Parathyroid adenoma (tissue), 2 donors: Measurements from ENCODE around the gene GPS1.

Source experiments
- H2AFZ ChIP-seq: fragments of 300-600 bp; sonication (generic); one replicate; pipeline ENCODE4 v1.7.0; 2017; ENCODE audit warnings: antibody characterized with exemption, mild to moderate bottlenecking
- H3K27ac ChIP-seq: fragments of 300-600 bp; sonication (generic); one replicate; pipeline ENCODE4 v1.7.0; 2017
- H3K27me3 ChIP-seq: fragments of 300-600 bp; sonication (generic); one replicate; pipeline ENCODE4 v1.7.0; 2017; ENCODE audit warnings: low read length; ENCODE audit not compliant: control insufficient read depth, insufficient read depth
- H3K36me3 ChIP-seq: fragments of 300-600 bp; sonication (generic); one replicate; pipeline ENCODE4 v1.7.0; 2017; ENCODE audit warnings: low read length; ENCODE audit not compliant: control insufficient read depth, insufficient read depth
- H3K4me1 ChIP-seq: fragments of 300-600 bp; sonication (generic); one replicate; pipeline ENCODE4 v1.7.0; 2017; ENCODE audit warnings: control low read depth
- H3K4me2 ChIP-seq: fragments of 300-600 bp; sonication (generic); one replicate; pipeline ENCODE4 v1.7.0; 2017; ENCODE audit warnings: low read length
- H3K4me3 ChIP-seq: fragments of 300-600 bp; sonication (generic); one replicate; pipeline ENCODE4 v1.7.0; 2017; ENCODE audit warnings: low read depth, low read length
- H3K79me2 ChIP-seq: fragments of 300-600 bp; sonication (generic); one replicate; pipeline ENCODE4 v1.7.0; 2017; ENCODE audit warnings: control low read depth
- H3K9ac ChIP-seq: fragments of 300-600 bp; sonication (generic); one replicate; pipeline ENCODE4 v1.7.0; 2017; ENCODE audit warnings: mild to moderate bottlenecking
- H3K9me3 ChIP-seq: fragments of 300-600 bp; sonication (generic); one replicate; pipeline ENCODE4 v1.7.0; 2017; ENCODE audit warnings: low read length; ENCODE audit not compliant: control insufficient read depth
- TF ChIP-seq, protein P1 (sequence below): fragments of 300-600 bp; sonication (generic); IDR thresholded peaks from one replicate; pipeline ENCODE4 v1.7.0; 2017; ENCODE audit warnings: antibody characterized with exemption, mild to moderate bottlenecking
- donor health status: primary hyperparathyroidism.

The GPS1 gene

DNA sequence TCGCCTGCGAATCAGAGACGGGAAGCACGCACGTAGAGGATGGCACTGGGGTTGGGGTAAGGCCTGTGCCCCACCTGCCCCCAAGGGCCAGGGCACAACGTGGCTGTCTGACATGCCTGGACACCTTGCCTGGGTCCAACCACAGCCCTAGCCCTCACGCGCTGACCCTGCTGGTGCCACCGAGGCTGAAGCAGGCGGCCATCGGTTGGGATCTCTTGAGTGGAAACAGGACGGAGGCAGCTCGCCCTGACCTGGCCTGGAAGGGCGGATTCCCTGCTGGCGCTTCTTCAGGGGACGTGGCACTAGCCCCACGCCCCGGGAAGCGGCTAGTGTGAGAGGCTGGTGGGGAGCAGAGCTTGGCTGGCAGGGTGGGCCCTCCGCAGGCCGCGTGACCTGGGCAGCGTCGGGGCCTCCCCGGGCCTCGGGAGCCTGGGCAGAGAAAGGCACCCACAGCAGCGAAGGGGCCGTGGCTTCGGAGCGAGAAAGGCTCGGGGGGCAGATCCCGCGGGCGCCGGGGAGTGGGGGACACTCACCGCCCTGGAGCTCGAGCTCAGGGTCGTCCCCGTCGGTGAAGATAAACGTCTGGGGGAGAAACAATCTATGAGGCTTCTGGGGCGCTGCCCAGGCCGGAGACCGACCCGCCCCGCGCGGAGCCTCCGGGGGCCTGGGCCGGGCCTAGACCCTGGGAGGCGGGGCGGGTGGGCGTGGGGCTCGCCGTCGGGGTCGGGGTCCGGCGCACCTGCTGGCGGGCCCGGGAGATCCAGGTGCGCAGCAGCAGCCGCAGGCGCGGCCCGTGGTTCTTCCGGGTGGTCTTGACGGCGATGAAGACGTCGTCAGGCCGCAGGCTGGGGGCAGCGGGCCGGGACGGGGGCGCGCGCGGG lies 697 bp upstream of the GPS1 start:
- no peaks in the 10 kb centered on the region for H3K9me3 ChIP-seq
- no peaks in the 10 kb centered on the region for H3K4me1 ChIP-seq
- no peaks in the 10 kb centered on the region for H3K27me3 ChIP-seq
- no peaks in the 10 kb centered on the region for H3K79me2 ChIP-seq
- TF ChIP-seq, protein P1, sequence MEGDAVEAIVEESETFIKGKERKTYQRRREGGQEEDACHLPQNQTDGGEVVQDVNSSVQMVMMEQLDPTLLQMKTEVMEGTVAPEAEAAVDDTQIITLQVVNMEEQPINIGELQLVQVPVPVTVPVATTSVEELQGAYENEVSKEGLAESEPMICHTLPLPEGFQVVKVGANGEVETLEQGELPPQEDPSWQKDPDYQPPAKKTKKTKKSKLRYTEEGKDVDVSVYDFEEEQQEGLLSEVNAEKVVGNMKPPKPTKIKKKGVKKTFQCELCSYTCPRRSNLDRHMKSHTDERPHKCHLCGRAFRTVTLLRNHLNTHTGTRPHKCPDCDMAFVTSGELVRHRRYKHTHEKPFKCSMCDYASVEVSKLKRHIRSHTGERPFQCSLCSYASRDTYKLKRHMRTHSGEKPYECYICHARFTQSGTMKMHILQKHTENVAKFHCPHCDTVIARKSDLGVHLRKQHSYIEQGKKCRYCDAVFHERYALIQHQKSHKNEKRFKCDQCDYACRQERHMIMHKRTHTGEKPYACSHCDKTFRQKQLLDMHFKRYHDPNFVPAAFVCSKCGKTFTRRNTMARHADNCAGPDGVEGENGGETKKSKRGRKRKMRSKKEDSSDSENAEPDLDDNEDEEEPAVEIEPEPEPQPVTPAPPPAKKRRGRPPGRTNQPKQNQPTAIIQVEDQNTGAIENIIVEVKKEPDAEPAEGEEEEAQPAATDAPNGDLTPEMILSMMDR: no peak
- no peak overlapping the region for H3K27ac ChIP-seq
- H3K4me3 ChIP-seq: peak overlapping the region; percentile 70
- H3K9ac ChIP-seq: peak overlapping the region; percentile 46
- H3K36me3 ChIP-seq: no peaks in the 10 kb centered on the region
- peak overlapping the region; percentile 73 for H2AFZ ChIP-seq
- H3K4me2 ChIP-seq: peak overlapping the region; percentile 95

- TF ChIP-seq, protein P1: no peak
- no peaks in the 10 kb centered on the region for H3K4me1 ChIP-seq
- H3K27me3 ChIP-seq: no peaks in the 10 kb centered on the region
- peak overlapping the region; percentile 95 for H3K4me2 ChIP-seq
- peak overlapping the region; percentile 67 for H3K4me3 ChIP-seq
- no peak overlapping the region for H3K9ac ChIP-seq
- no peaks in the 10 kb centered on the region for H3K36me3 ChIP-seq
- no peak overlapping the region for H3K27ac ChIP-seq
- H3K79me2 ChIP-seq: no peaks in the 10 kb centered on the region
- no peaks in the 10 kb centered on the region for H3K9me3 ChIP-seq
- no peak overlapping the region for H2AFZ ChIP-seq
These were observed 951 bp downstream of the GPS1 start for GRCh38 chr17:82052638-82053059.

- no peak overlapping the region for H3K27ac ChIP-seq
- peak overlapping the region; percentile 95 for H3K4me2 ChIP-seq
- no peak overlapping the region for H3K9ac ChIP-seq
- no peaks in the 10 kb centered on the region for H3K36me3 ChIP-seq
- H3K27me3 ChIP-seq: no peaks in the 10 kb centered on the region
- TF ChIP-seq, protein P1: no peak
- no peaks in the 10 kb centered on the region for H3K79me2 ChIP-seq
- peak overlapping the region; percentile 9 for H3K4me3 ChIP-seq
- H3K4me1 ChIP-seq: no peaks in the 10 kb centered on the region
- H3K9me3 ChIP-seq: no peaks in the 10 kb centered on the region
- H2AFZ ChIP-seq: no peak overlapping the region
These were observed 1.4 kb downstream of the GPS1 start for GRCh38 chr17:82053130-82053529.

DNA sequence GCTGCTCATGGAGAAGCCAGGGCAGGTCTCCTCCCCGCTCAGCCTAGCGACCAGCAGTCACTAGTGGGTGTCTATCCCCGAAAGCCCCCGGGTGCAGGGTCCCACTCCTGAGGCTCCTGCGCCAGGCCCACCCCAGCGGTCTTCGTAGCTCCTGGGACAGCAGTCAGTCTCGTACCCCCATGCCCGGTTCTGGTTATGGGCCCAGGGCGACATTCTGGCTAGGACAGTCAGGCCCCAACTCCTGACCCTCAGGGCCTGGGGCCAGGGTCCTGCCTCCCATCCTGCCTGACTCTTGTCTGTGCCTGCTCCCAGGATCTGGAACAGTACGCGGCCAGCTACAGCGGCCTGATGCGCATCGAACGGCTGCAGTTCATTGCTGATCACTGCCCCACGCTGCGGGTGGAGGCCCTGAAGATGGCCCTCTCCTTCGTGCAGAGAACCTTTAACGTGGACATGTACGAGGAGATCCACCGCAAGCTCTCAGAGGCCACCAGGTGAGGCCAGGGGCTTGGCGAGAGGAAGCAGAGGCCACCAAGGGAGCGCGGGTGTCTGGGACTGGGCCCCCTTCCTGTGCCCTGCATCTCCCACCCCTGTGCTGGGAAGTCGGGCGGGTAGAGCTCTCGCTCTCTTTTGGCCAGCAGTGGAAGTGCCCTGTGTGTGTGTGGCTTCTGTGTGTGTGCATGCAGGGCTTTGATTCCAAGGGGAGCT lies 2.0 kb downstream of the GPS1 start:
- H3K27ac ChIP-seq: no peak overlapping the region
- no peak overlapping the region for H3K9ac ChIP-seq
- H2AFZ ChIP-seq: no peak overlapping the region
- no peaks in the 10 kb centered on the region for H3K27me3 ChIP-seq
- H3K79me2 ChIP-seq: no peaks in the 10 kb centered on the region
- no peak overlapping the region for H3K4me3 ChIP-seq
- no peaks in the 10 kb centered on the region for H3K9me3 ChIP-seq
- H3K36me3 ChIP-seq: no peaks in the 10 kb centered on the region
- TF ChIP-seq, protein P1: no peak
- no peak overlapping the region for H3K4me2 ChIP-seq
- no peaks in the 10 kb centered on the region for H3K4me1 ChIP-seq
